Dendritic cell treated with granulocyte-macrophage colony-stimulating factor and Interleukin-4, amounts not matched to agents 40 ng/mL and 50 ng/mL, for 4 days (primary cell): Measurements from ENCODE around the gene EHHADH.

ENCODE experiments used
- H3K27ac Mint-ChIP-seq: one replicate; pipeline ENCODE4 v1.8.0; 2022; ENCODE audit warnings: mild to moderate bottlenecking, mixed read lengths
- H3K27me3 Mint-ChIP-seq: one replicate; pipeline ENCODE4 v1.8.0; 2022; ENCODE audit warnings: mild to moderate bottlenecking, mixed read lengths
- H3K36me3 Mint-ChIP-seq: one replicate; pipeline ENCODE4 v1.8.0; 2022; ENCODE audit warnings: low read depth, mixed read lengths
- H3K4me1 Mint-ChIP-seq: one replicate; pipeline ENCODE4 v1.8.0; 2022; ENCODE audit warnings: low read depth, mixed read lengths
- H3K4me3 Mint-ChIP-seq: one replicate; pipeline ENCODE4 v1.8.0; 2022; ENCODE audit warnings: mild to moderate bottlenecking, moderate library complexity, mixed read lengths
- H3K9me3 Mint-ChIP-seq: one replicate; pipeline ENCODE4 v1.8.0; 2022; ENCODE audit warnings: mixed read lengths
- intact Hi-C: fragments of 100-400 bp; cut with micrococcal nuclease; formaldehyde crosslinking; loops from one replicate; pipeline ENCODE4 v1.15.0; 2022

EHHADH gene

GRCh38 chr3:185153861-185154629 is 99.8 kb downstream of the EHHADH start:
- intact Hi-C loops: loop anchor here (10.0 kb wide), 1 partner anchor 141 kb away; no protein-coding TSS in a partner anchor
- no peak overlapping the region for H3K4me3 Mint-ChIP-seq
- H3K27ac Mint-ChIP-seq: no peak overlapping the region
- no peaks in the 10 kb centered on the region for H3K9me3 Mint-ChIP-seq
- peaks cover 10% of the 10 kb centered on the region for H3K4me1 Mint-ChIP-seq
- H3K27me3 Mint-ChIP-seq: peaks cover 44% of the 10 kb centered on the region
- no peaks in the 10 kb centered on the region for H3K36me3 Mint-ChIP-seq

GRCh38 chr3:185153171-185153771 is 100.6 kb downstream of the EHHADH start:
- Mint-ChIP-seq H3K4me1 (peaks cover 10% of the 10 kb centered on the region), H3K27ac (peak overlapping the region; percentile 15), H3K4me3 (no peak overlapping the region), H3K36me3 (no peaks in the 10 kb centered on the region), H3K9me3 (no peaks in the 10 kb centered on the region), H3K27me3 (peaks cover 40% of the 10 kb centered on the region)
- intact Hi-C loops: loop anchor here (10.0 kb wide), 1 partner anchor 142 kb away; no protein-coding TSS in a partner anchor

GRCh38 chr3:185152410-185153170 is 101.3 kb downstream of the EHHADH start, which contains the start of gene C3orf70:
Gene C3orf70 (minus strand): TSS chr3:185153060. CDS start chr3:185152823, 237 bp downstream.
- intact Hi-C loops: loop anchor here (10.0 kb wide), 1 partner anchor 142 kb away; no protein-coding TSS in a partner anchor
- Mint-ChIP-seq H3K36me3 (no peaks in the 10 kb centered on the region), H3K27ac (peak within 1 kb of the TSS; percentile 15), H3K27me3 (peaks cover 36% of the 10 kb centered on the region), H3K4me1 (peaks cover 10% of the 10 kb centered on the region), H3K9me3 (no peaks in the 10 kb centered on the region), H3K4me3 (peak within 1 kb of the TSS; percentile 66)

DNA sequence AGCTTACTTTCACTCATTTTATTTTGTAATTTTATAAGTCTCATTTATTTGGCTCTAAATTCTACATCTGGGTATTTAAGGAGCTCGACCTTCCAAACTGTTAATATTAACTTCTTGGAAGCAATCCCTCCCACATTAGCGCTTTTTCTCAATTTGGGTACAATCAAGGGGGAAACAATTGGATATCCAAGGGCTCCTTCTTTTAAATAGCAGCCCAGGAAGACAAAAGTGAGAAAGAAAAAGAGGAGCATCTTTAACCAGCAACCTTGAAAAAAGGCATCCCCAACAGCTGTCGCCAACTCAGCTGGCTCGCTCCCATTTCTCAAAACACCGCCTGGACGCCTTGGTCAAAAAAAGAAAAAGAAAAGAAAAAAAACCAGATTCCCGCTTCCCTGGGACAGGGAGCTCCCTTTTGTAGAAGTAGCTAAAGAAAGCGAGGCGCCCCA is 101.9 kb downstream of the EHHADH start:
- H3K9me3 Mint-ChIP-seq: no peaks in the 10 kb centered on the region
- H3K4me3 Mint-ChIP-seq: peak overlapping the region; percentile 66
- H3K27ac Mint-ChIP-seq: no peak overlapping the region
- H3K27me3 Mint-ChIP-seq: peaks cover 33% of the 10 kb centered on the region
- H3K4me1 Mint-ChIP-seq: peaks cover 10% of the 10 kb centered on the region
- intact Hi-C loops: loop anchor here (10.0 kb wide), 1 partner anchor 143 kb away; no protein-coding TSS in a partner anchor
- H3K36me3 Mint-ChIP-seq: no peaks in the 10 kb centered on the region

DNA sequence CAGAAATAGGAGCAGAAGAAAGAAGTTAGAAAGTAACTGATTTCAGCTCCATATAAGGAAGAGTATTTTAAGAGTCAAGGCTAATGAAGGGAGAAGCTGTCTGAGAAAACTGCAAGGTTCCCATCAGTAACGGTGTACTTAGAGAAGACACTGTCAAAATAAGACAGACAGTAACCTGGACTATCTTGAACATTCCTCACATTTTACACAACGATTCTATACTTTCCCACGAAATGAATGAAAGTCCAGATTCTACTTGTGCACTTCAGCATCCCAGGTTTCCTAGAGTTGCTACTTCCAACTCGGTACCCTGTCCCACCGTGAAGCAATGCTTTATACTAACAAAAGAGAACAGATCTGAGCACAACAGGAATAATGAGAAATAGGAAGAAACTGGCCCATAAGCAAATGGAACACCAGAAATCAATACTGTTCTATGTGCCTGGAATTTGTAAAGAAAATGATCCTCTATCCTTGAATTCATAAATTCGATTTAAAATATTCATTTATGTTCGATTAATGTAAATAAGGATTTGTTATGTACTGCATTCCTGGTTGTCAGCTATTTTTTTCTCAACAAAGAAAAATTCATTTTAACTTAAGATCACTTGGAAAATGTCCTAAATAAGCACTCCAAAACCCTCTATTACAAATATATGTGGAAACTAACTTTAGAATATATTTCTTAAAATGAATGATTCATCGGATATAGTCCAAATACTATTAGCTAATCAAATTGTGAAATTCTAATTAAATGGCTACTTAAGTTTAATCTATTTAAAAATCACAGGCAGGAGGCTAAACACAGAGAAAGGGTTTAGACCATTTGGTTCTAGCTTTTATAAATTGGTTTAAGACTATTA is 102.5 kb downstream of the EHHADH start:
- H3K27me3 Mint-ChIP-seq: peaks cover 32% of the 10 kb centered on the region
- no peak overlapping the region for H3K27ac Mint-ChIP-seq
- no peaks in the 10 kb centered on the region for H3K36me3 Mint-ChIP-seq
- intact Hi-C loops: loop anchor here (10.0 kb wide), 1 partner anchor 143 kb away; no protein-coding TSS in a partner anchor
- H3K4me1 Mint-ChIP-seq: peaks cover 10% of the 10 kb centered on the region
- H3K4me3 Mint-ChIP-seq: no peak overlapping the region
- H3K9me3 Mint-ChIP-seq: no peaks in the 10 kb centered on the region

DNA sequence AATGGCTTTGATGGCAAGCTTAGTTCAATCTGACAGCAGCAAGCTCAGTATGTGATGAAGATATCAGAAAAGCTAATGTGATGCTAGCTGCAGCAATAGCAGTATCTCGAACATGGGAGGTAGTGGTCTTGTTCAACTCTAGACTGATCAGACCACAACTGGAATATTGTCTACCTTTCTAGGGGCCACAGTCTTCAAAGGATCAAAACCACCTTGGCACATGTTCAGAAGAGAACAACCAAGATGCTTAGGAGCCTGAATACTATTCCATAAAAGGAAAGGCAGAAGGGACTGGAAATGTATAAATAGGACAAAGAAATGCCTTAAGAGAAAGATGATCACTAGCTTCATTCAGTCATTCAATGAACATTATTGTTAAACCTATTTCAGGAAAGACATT is 103.3 kb downstream of the EHHADH start:
- Mint-ChIP-seq H3K36me3 (no peaks in the 10 kb centered on the region), H3K4me3 (no peak overlapping the region), H3K27ac (no peak overlapping the region), H3K4me1 (peaks cover 10% of the 10 kb centered on the region), H3K9me3 (no peaks in the 10 kb centered on the region), H3K27me3 (peaks cover 35% of the 10 kb centered on the region)
- intact Hi-C loops: loop anchor here (10.0 kb wide), 1 partner anchor 144 kb away; no protein-coding TSS in a partner anchor

DNA sequence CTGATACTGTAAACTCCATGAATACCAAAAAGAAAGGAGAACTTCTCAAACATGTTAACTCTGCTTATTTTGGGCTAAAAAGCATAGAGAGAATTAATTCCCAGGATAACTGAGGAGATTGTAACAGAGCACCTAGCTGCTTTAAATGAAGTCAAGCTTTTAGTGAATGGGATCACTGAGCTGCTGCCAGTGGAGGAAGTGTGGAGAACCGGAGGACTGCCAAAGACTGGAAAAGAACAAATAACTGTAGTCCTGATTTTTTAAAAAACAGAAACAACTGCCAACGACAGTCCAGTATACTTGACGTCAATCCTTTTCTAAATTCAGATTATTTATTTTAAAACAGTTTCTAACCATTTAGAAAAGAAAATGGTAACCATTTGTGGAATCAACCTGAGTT is 104.3 kb downstream of the EHHADH start:
- intact Hi-C loops: no loop called here
- H3K4me3 Mint-ChIP-seq: no peak overlapping the region
- no peaks in the 10 kb centered on the region for H3K36me3 Mint-ChIP-seq
- H3K9me3 Mint-ChIP-seq: no peaks in the 10 kb centered on the region
- H3K4me1 Mint-ChIP-seq: peaks cover 10% of the 10 kb centered on the region
- no peak overlapping the region for H3K27ac Mint-ChIP-seq
- H3K27me3 Mint-ChIP-seq: peaks cover 35% of the 10 kb centered on the region

DNA sequence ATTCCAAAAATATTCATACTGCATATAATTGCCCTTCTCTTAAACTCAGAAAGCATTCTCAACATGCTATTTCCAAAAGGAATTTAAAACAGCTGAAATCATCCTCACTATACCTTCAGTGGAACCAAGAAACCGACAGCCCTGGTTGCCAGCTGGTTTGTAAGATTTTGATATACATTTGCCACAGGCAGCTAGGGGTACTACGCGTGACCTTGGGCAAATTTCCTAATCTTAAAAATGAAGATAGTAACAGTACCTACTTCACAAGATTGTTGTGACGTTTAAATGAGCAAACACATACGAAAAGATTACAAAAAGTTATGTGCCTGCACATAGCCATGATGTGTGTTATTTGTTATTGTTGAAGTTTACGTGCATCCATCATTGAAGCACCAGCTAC is 108.3 kb downstream of the EHHADH start:
- Mint-ChIP-seq H3K4me3 (no peak overlapping the region), H3K27me3 (peaks cover 21% of the 10 kb centered on the region), H3K27ac (no peak overlapping the region), H3K9me3 (no peaks in the 10 kb centered on the region), H3K4me1 (no peaks in the 10 kb centered on the region), H3K36me3 (no peaks in the 10 kb centered on the region)
- intact Hi-C loops: no loop called here

DNA sequence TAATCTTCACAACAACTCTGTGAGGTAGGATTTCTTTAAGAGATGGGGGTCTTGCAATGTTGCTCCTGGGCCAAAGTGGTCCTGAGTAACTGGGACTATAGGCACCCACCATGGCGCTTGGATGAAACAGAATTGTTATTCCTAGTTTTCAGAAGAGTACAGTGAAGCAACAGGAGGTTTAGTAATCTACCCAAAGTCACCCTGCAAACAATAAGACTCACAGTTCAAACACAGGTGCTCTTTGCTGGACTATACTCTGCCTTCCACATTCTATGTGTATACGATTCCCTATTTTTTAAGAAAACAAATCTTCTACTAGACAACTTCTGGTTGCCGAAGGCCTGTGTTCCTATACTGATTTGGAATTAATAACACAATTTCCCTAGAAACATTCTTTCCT is 109.1 kb downstream of the EHHADH start:
- Mint-ChIP-seq H3K4me3 (no peak overlapping the region), H3K4me1 (no peaks in the 10 kb centered on the region)

More for the DNA sequence above, 109.1 kb downstream of the EHHADH start:
- intact Hi-C loops: no loop called here
- no peaks in the 10 kb centered on the region for H3K36me3 Mint-ChIP-seq
- no peak overlapping the region for H3K27ac Mint-ChIP-seq
- H3K9me3 Mint-ChIP-seq: no peaks in the 10 kb centered on the region
- H3K27me3 Mint-ChIP-seq: peaks cover 16% of the 10 kb centered on the region
